ENCODE measurements around the gene PHACTR1.

The PHACTR1 gene

GRCh38 chr6:12832226-12832735 lies 115.7 kb downstream of the PHACTR1 start:
- Histone ChIP-seq H3K4me3 (replicated peaks; ENCODE audit: insufficient read depth, low read length) (no peak overlapping the region), H3K27me3 (ENCODE audit: insufficient read depth, poor library complexity, severe bottlenecking) (no peaks in the 10 kb centered on the region), H3K27ac (replicated peaks) (no peak overlapping the region)
- no peak for DNase-seq (ENCODE audit: low read depth in 1 of 2, low spot score in 1 of 2)
- TF ChIP-seq CTCF (IDR thresholded peaks at IDR 0.05; ENCODE audit: insufficient read depth, low read length) (no peak), GABPA (IDR thresholded peaks at IDR 0.05; ENCODE audit: low read depth) (no peak), REST (IDR thresholded peaks at IDR 0.05; ENCODE audit: insufficient replicate concordance, low read depth) (no peak), SPI1 (IDR thresholded peaks at IDR 0.05; ENCODE audit: borderline replicate concordance, low read depth) (no peak), POLR2AphosphoS5 (IDR thresholded peaks at IDR 0.05; ENCODE audit: low read depth) (no peak)

- no peak for TF ChIP-seq GABPA (IDR thresholded peaks at IDR 0.05; ENCODE audit: low read depth)
- TF ChIP-seq CTCF (IDR thresholded peaks at IDR 0.05; ENCODE audit: insufficient read depth, low read length): no peak
- no peak for TF ChIP-seq SPI1 (IDR thresholded peaks at IDR 0.05; ENCODE audit: borderline replicate concordance, low read depth)
- no peak for TF ChIP-seq REST (IDR thresholded peaks at IDR 0.05; ENCODE audit: insufficient replicate concordance, low read depth)
- TF ChIP-seq POLR2AphosphoS5 (IDR thresholded peaks at IDR 0.05; ENCODE audit: low read depth): no peak
- DNase-seq (ENCODE audit: low read depth in 1 of 2, low spot score in 1 of 2): no peak
- Histone ChIP-seq H3K27ac (replicated peaks) (no peak overlapping the region), H3K27me3 (ENCODE audit: insufficient read depth, poor library complexity, severe bottlenecking) (no peaks in the 10 kb centered on the region), H3K4me3 (replicated peaks; ENCODE audit: insufficient read depth, low read length) (no peak overlapping the region)
Measured at GRCh38 chr6:12836009-12836408, 119.4 kb downstream of the PHACTR1 start.

GRCh38 chr6:12841619-12842018 lies 125.1 kb downstream of the PHACTR1 start:
- no peak for TF ChIP-seq SPI1 (IDR thresholded peaks at IDR 0.05; ENCODE audit: borderline replicate concordance, low read depth)
- DNase-seq (ENCODE audit: low read depth in 1 of 2, low spot score in 1 of 2): no peak
- Histone ChIP-seq H3K27ac (replicated peaks) (no peak overlapping the region), H3K27me3 (ENCODE audit: insufficient read depth, poor library complexity, severe bottlenecking) (no peaks in the 10 kb centered on the region), H3K4me3 (replicated peaks; ENCODE audit: insufficient read depth, low read length) (no peak overlapping the region)

- TF ChIP-seq REST (IDR thresholded peaks at IDR 0.05; ENCODE audit: insufficient replicate concordance, low read depth) (no peak), POLR2AphosphoS5 (IDR thresholded peaks at IDR 0.05; ENCODE audit: low read depth) (no peak), SPI1 (IDR thresholded peaks at IDR 0.05; ENCODE audit: borderline replicate concordance, low read depth) (no peak), CTCF (IDR thresholded peaks at IDR 0.05; ENCODE audit: insufficient read depth, low read length) (no peak), GABPA (IDR thresholded peaks at IDR 0.05; ENCODE audit: low read depth) (no peak)
- Histone ChIP-seq H3K27ac (replicated peaks) (no peak overlapping the region), H3K27me3 (ENCODE audit: insufficient read depth, poor library complexity, severe bottlenecking) (no peaks in the 10 kb centered on the region), H3K4me3 (replicated peaks; ENCODE audit: insufficient read depth, low read length) (no peak overlapping the region)
- DNase-seq (ENCODE audit: low read depth in 1 of 2, low spot score in 1 of 2): no peak
Measured at GRCh38 chr6:12842114-12842513, 125.5 kb downstream of the PHACTR1 start.
